Measurements from ENCODE around the gene MUTYH. TPM values are rescaled to one million over a fixed set of nuclear protein-coding genes. Genes with fewer than 3 reads are reported as not detected.

MUTYH gene
- total and polyA plus RNA-seq, 9 of the 15 experiments (the other 6 are each of a cell fraction or from before 2014, with no cell fraction given), result 3.4 to 53.5 (median 29.0) TPM

DNA sequence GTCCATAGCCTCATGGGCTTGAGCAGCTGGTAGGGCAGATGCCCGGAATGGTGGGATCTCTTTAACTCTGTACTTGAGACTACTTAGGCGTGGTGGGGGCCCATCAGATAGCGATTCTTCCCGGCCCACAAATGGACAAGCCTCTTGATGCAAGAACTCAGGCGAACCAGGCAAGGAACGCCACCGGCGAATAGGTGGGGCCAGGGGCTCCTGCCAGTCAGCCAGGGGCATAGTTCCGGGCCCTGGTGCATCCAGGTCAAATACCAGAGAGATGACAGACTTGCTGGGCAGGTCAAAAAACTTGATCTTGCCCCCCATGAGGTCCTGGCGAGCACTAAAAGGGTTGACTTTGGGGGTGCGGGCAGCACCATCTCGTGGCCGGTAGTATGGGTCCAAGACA is 4.8 kb upstream of the MUTYH start:
- no TSS peak for BruUV-seq (replicated peaks)
- Histone ChIP-seq H3K4me2 (ENCODE audit: insufficient read depth, low read length) (no peak overlapping the region), H3K9me3 (replicated peaks; ENCODE audit: control insufficient read depth, insufficient read depth, low read depth, low read length) (no peaks in the 10 kb centered on the region), H3K4me3 (no peak overlapping the region), H2AFZ (ENCODE audit: low read depth, low read length) (no peak overlapping the region), H3K27ac (ENCODE audit: extremely low read depth, low read depth, low read length) (no peak overlapping the region), H3K36me3 (ENCODE audit: control insufficient read depth, insufficient read depth, low read length) (peaks cover 53% of the 10 kb centered on the region), H3K9me1 (ENCODE audit: control insufficient read depth, insufficient read depth, low read length) (peaks cover 5% of the 10 kb centered on the region), H3K9ac (ENCODE audit: insufficient read depth in 1 of 2, low read depth in 2 of 2, low read length in 2 of 2) (no peak overlapping the region), H3K79me2 (ENCODE audit: control insufficient read depth, insufficient read depth, low read length) (peaks cover 27% of the 10 kb centered on the region), H4K20me1 (replicated peaks; ENCODE audit: control insufficient read depth, insufficient read depth, low read length) (peaks cover 5% of the 10 kb centered on the region; the same call in 1 of the 2 replicates), H3K27me3 (ENCODE audit: control insufficient read depth in 2 of 2, insufficient read depth in 2 of 2, low read length in 2 of 2) (no peaks in the 10 kb centered on the region), H3K4me1 (replicated peaks in 1 of 2; ENCODE audit: control insufficient read depth in 2 of 2, insufficient read depth in 2 of 2, low read length in 2 of 2) (peaks cover 6 to 12% of the 10 kb centered on the region in 2 experiments; a peak in 4 of 5 replicates)
- FAIRE-seq, result no peak
- intact Hi-C loops (cut with micrococcal nuclease) (no loop called here), in situ Hi-C loops (cut with MboI) (loop anchor here (5.0 kb wide), 1 partner anchor 147 kb away; the partner anchor contains the start of gene TESK2)
- POLR2A ChIA-PET, result interaction anchor here (0.6 to 13.3 kb wide), 9 partner anchors 11 to 949 kb away, joined by 3 to 226 read pairs (median 4); no protein-coding TSS in a partner anchor
- DNase-seq (ENCODE audit: extremely low read depth in 1 of 4, low spot score in 3 of 4), result no peak
- TF ChIP-seq KDM5B (IDR thresholded peaks at IDR 0.05; ENCODE audit: insufficient replicate concordance, low read depth, low read length), result peak; percentile 9
- TF ChIP-seq RBM17 (IDR thresholded peaks at IDR 0.05; ENCODE audit: borderline replicate concordance, low read depth, low read length), result no peak
- peak; percentile 64 for TF ChIP-seq POLR2G (IDR thresholded peaks at IDR 0.05; ENCODE audit: low read depth, low read length)
- TF ChIP-seq NR4A1 (CRISPR knock-in tag; IDR thresholded peaks at IDR 0.05), result no peak
- TF ChIP-seq NR4A1 (tag; IDR thresholded peaks at IDR 0.05), result no peak
- TF ChIP-seq RBM22 (IDR thresholded peaks at IDR 0.05; ENCODE audit: low read depth, low read length, poor library complexity, severe bottlenecking), result peak; percentile 57
- TF ChIP-seq FOXA3 (CRISPR knock-in tag; conservative IDR thresholded peaks at IDR 0.05 in 1 of 2, IDR thresholded peaks at IDR 0.05 in 1 of 2), result no peak
- TF ChIP-seq MTA3 (IDR thresholded peaks at IDR 0.05; ENCODE audit: borderline replicate concordance), result no peak
- no peak for TF ChIP-seq NR2F6 (CRISPR knock-in tag; IDR thresholded peaks at IDR 0.05)
- TF ChIP-seq RBFOX2 (IDR thresholded peaks at IDR 0.05; ENCODE audit: low read depth, low read length), result peak; percentile 69
- CTCF ChIA-PET (ENCODE audit: low intra/inter-chr PET ratio), result no interaction called here
- no peak for ATAC-seq
- 90% methylated on average over 12 of the region's 13 CpGs for WGBS (ENCODE audit: insufficient coverage, low coverage, missing lambda C conversion rate)

All from K562 (cell line).